Fibroblast of skin of right quadriceps (primary cell): Measurements from ENCODE around the gene APBB2.

ENCODE experiments used
- DNase-seq: peaks from one replicate; pipeline ENCODE4 v3.0.0-alpha.2; 2013

APBB2 gene

DNA sequence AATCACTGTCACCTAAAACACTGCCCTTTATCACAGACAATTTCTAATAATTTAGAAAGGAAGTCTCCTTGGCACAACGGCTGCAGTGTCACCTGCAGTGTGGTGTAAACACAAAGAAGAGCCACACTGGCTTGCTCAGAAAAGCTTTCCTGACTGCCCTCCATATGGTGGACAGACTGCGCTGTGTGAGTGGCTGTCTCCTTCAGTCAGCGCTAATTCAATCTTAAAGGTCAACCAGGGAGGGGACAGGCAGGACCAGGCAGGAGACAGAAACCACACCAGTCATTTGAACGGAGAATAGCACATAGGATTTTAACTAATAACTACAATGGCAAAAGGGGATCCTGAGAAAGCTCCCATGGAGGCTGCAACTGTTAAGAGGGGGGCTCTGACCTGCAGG is 332.5 kb downstream of the APBB2 start:
- DNase-seq = no peak

DNA sequence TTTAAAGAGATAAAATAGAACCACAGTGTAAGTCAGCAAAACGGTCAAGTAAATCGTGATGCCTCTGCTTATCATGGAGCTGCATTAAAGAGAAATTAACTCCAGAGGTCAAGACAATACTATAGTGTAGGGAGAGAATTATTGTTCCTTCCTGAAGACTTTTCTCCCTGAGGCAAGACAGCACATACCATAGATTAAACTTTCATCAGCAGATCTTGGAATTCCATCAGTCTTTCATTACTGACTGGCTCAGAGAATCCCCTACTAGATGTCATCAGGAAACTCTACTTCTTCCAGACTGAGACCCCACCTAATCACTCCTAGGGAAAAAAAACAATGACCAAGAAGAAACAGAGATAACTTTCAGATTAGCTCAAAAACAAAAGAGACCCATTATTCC is 333.2 kb downstream of the APBB2 start:
- no peak for DNase-seq

DNA sequence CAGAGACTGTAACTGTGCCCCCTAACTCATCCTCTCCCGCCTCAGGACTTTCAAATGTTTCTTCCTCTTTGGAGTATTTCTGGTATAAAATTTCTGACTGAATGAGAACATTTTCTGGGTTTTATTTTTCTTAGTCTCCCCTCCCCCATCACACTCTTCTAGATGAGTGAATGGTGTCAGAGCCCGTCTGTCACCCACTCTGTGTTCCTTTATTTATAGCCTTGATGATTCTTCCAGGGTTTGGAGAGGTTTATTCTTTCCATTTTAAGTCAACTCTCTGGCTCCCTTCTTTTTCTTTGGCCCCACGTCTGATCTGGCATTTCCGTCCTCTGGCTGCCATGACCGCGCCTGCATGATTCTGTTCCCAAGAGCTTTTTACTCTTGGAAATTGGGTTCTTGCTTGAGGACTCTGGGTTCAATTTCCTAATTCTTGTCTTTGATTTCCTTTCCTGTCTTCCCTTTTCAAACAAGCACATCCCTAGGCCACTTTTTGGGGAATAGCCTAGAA is 335.7 kb downstream of the APBB2 start:
- DNase-seq = no peak

DNA sequence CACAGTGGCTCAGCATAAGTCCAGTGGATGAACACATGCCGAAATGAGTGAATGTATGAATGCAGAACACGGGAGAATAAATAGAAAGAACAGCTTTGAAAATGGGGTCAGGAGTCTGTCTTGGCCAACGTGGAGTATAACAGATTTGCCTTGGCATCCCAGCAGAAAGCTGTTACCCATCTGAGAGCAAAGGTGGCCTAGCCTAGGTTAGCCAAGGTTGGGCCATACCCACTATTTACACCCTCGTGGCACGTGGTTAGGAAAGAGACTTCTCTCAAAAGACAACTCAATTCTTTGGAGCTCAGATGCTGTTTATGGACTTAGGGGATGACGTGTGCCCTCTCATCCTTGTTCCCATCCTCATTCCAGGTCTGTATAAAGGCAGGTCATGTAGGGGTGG is 337.3 kb downstream of the APBB2 start:
- DNase-seq = no peak

DNA sequence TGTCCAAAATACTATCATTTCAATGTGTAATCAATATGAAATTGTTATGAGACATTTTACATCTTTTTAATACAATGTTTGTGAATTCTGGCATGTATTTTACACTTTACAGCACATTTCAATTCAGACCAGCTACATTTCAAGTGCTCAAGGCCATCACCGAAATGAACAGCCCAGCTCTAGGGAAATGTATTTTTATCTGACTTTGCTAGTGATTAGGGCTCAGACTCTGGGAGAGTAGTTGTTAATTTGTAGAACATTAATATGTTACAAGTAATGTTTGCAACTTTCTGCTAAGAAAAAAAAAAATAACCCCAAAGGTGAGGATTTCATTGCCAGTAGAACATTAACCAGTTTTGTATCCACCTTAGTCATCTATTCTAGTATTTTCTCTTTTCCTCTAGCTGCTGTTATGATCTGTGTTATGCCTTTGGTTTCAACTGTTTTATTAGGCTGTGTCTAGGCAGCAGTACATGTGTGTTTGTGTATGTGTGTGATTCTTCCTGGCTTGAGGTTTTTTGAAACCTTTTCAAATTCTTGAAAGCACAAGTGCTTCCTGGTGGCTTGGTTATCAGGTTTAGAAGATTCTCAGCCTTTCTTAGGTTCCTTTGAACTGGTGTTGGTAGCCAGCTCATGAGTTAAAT is 338.7 kb downstream of the APBB2 start:
- no peak for DNase-seq

DNA sequence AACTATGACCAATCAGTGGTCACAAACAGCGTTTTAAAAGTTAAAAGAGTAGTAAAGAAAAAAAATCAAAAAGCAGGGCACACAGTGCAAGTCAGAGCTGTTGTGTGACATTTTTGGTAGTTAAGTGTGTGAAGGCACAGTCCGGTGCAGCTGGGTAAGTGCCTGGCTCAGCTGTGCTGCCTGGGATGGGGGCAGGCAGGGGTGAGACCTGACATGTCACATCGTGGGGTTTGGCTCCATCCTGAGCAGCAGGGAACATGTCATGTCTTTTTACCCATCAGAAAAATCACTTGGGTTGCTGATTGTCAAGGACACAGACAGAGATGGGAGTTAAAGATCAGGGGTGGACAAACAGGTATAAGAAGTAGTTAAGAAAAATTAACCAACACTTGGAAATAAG is 339.4 kb downstream of the APBB2 start:
- no peak for DNase-seq

DNA sequence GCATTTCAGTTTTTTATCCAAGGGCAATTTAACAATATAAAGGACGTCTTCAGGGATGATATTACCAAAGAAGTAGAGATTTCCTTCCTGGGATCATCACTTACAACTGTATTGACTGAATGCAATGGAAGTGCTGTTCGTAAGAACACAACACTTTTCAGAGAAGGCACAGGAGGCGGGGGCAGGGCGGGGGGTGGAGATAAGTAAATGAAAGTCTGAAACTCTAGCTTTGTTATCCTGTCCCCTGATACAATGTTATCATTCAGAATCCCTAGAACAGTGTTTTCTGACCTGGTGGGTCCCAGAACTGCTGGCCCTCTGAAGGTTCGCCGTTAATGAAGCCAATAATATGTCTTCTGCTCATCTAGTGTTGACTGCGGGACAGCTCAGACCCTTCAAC is 340.0 kb downstream of the APBB2 start:
- DNase-seq = no peak

DNA sequence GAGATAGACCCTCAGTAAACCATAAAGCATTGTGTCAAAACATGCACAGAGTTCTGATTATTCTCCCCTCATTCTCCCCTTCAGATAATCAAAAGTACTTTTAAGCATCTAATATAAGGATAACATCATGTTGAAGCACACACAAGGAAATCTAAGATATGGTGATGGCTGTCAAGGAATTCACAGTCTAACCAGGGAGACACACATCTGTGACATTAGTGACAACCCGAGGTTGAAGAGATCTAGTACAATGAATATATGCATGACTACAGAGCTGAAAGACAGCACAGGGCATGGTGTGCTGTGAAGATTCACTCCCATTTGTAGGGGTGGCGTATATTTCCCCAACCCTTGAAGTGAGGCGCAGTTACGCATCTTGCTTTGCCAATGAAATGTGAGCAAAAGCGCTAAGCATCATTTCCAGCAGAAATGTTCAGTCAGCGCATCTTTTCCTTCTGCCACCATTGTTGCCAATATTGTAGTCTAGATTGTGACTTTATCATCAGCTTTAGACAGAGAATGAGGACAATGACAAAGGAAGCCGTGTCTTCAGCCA is 342.6 kb downstream of the APBB2 start:
- DNase-seq = no peak

DNA sequence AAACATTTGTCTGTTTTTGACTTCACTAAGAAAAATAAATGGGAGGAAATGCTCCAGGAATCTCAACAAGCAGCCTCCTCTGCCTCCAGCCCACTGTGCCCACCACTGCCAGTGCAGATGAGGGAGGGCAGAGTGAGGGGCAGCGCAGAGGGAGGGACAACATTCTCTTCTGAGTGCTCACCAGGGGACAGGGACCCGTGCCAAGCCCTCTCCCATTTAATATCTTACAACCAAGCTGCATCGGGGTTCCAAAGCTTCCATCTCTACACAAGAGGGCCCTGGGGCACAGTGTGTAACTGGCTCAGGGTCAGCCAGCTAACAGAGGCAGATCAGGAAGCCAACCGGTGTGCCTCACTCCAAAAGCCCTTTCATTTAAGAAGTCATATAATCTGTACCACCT is 344.2 kb downstream of the APBB2 start:
- DNase-seq = no peak

DNA sequence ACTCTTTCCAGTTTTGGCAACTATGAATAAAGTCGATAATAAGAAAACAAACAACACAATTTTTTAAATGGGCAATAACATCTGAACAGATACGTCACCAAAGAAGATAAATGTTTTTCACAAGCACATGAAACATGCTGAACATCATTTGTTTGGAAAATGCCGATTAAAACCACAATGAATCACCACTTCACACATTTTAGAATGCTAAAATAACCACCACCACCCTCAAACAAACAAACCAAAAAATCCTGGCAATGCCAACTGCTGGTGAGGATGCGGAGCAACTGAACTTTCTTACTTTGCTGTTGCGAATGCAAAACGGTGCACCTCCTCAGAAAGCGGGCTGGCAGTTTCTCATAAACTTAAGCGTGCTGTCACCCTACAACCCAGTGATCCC is 348.6 kb downstream of the APBB2 start:
- DNase-seq = peak; percentile 9

DNA sequence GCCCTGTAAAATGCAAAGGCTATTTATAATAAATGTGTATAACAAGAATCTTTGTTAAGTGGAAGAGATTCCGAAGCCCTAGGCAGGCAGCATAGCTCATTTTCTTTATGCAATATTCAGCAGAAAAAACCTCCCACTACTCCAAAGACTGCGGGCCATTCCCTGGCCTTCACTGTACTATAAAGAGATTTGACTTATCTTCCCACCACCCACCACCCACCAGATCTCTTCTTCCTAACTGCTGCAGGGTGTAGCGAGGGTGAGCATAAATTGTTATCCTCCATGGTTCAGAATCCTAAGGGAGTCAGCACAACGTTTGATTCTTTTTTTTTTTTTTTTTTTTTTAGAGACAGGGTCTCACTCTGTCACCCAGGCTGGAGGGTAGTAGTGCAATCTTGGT is 349.8 kb downstream of the APBB2 start:
- DNase-seq = no peak

DNA sequence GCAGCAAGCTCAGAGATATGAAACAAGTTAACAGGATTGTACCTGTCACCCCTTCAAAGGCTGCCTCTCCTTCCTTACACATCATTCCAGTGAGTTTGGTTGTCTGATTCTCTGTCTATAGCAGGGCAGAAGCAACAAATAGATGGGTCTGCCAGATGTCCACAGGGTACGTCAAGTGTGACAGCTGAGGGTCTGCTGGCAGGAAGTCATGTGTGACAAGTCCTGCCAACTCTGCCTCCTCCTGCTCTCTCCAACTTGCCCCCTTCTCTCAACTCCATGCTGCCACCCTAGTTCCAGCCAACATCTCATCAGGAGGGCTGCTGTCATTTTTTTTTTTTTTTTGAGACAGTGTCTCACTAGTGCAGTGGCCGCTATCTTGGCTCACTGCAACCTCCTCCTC is 355.4 kb downstream of the APBB2 start:
- no peak for DNase-seq

DNA sequence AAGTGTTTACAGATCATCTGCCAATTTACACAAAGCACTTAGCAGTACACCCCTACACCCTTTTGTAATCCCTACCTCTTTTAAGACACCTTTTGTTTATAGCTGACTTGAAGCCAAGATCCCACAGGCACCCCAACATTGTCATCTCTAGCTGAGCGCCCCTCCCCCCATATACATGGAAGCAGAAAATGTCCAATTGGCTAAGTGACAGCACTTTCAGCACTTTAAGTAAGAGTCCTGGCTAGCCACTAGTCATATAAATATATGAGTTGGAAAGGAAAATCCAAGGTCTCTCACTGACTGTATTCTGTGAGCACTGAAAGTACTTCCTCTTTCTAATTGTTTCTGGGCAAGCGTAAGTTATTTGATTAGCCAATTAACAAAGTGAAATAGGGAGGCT is 356.4 kb downstream of the APBB2 start:
- DNase-seq = no peak

DNA sequence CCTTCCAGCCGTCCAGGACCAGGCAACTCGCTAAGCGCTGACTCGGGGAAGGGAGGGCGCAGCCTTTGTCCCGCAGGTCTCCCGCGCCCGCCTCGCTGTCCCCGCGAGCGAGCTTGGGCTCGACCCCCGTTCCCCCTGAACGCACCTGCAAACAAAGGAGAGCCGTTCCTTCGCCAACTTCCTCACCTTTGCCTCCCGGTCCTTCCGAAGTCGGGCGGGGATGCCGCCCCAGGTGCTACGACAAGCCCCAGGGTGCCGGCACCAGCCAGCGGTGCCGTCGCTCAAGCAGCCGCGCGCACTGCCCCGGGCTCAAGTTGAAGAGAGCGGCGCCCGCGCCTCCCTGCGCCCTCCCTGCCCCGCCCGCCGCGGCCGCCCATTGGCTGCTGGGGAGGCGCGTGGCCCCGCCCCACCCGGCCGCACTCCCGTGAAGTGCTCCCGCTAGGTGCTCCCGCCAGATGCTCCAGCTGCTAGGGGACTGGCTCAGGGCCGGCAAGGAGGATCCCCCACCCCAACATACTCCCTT is 357.4 kb downstream of the APBB2 start:
- DNase-seq = peak; percentile 64

DNA sequence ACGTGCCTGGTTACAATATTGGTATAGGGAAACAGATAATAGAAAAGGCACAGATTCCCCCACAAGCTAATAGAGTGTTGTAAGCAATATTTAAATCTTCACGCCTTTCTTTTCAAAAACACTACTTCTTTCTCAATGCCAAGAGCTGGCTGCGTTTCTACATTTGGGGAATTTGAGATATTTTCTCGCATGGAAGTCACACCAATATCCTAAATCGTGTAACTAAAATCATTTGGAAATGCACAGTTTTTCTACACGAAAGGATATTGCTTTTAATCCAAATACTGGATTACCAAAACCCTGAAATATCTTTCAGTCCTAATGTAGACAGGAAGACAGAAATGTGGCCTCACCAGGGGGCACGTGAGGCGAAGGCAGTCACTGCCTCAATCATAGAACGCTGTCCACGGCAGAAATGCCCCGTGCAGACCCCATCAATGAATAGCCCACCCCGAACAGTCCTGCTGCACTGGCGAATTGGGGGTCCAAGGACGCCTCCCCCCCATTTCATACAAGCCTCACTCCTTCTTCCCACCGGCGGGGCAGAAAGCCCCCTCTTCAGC is 358.0 kb downstream of the APBB2 start:
- no peak for DNase-seq

DNA sequence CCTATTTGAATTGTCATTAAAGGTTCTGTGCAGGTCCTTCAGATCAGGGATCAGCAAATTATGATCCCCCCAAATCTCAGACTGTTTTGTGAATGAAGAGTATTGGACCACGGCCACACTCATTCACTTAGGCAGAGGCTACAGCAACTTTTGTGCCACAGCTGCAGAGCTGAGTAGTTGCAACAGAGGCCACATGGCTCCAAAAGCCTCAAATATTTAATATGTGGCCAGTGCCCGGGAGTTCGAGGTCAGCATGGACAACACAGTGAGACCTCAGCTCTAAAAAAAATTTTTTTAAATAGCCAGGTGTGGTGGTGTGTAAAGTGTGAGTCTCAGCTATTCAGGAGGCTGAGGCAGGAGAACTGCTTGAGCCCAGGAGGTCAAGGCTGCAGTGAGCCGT is 363.8 kb downstream of the APBB2 start:
- no peak for DNase-seq

DNA sequence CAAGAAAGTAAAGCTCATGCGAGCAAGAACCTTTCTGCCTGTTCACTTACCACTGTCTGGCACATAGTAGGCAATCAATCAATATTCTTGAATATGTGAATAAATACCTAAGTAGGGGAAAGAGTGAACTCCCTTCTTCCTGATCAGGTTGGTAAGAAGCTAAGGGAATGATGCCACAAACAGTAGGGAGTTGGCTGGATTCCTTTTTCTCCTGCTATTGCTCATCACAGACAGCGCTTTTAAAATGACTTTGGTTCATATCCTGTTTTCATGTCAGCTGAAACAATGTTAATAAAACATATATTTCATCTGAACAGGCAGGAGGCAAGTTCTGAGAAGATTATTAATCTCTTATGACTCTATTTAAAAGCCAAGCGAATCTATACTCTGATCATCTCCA is 365.4 kb downstream of the APBB2 start:
- DNase-seq = peak; percentile 24

DNA sequence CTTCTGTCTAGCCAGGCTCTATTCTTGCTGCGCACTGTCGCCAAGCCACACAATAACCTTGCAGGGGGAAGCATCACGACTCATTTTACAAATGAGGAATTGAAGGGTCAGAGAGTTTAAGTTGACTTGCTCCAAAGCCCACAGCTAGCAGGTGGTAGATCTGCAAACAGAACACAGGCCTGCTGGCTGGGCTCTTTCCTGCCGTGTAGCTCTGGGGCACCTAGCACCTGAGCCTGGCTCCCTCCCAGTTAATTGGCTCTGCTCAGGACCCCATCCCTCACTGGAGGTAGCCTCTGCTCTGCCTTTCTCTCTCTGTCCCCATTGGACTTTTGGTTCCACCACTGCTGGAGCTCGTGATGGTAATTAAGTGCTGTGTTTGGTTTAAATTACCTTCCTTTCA is 366.1 kb downstream of the APBB2 start:
- no peak for DNase-seq

DNA sequence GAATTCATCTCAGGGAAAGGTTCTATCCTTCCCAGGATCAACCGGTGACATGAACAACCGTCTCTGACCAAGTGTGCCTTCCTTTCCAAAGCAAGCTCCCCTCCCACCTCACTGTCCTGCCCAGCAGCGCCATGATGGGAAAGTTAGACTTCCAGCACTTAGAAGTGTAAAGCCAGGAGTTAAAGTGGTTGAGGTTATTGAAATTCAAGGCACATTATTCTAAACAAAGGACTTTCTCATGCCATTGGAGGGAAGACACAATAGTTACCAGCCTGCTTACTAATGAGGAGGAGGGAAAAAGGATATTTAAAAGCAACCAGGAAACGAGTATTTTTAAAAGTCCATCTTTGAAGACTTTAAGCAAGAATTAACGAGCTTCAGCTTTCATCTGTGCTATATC is 367.8 kb downstream of the APBB2 start:
- DNase-seq = no peak

DNA sequence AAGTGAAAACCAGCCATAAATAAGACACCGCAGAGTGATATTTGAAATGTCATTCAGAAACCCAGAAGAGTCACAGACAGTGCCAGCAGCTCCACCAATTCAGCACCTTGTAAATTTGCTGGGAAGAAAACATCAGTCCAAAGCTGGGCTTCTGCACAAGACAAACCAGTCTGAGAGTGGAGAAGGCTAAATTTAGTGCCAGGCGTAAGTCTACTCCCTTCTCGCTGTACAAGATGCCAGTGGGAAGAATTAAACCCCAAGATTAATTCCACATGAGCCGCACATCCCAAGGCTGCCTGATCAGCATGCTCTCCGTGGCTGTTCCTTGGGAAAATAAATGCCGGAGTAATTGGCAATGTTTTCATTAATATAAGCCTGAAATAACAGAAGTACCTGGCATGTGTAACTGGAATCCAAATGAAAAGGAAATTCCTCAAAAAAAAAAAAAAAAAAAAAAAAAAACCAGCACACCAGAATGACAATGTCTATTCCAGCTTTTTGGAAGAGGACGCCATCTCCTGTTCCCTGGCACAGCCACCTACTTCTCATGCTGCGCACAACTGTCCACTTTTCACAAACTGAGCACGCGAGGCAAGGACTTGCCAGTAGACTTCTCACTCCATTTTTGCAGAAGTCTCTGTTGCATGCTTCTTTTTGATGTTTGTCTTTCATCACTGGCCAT is 369.0 kb downstream of the APBB2 start:
- peak; percentile 36 for DNase-seq

DNA sequence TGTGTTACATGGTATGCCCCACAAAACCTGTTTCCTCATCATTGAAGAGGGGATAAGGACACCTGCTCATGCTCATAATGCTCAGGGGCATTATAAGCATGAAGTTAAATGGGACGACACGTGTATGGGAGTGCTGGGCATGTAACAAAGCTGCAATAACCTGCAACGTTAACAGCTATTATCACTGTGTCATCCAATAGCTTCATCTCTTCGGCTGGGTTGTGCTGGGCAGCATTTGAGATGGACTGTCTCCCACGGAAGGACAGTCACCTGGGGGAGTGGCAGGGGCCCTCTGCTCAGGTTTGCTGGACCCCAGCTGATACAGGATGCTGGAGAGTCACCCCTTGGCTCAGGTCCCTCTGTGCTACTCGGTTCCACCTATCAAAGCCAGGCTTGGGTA is 370.1 kb downstream of the APBB2 start:
- no peak for DNase-seq

DNA sequence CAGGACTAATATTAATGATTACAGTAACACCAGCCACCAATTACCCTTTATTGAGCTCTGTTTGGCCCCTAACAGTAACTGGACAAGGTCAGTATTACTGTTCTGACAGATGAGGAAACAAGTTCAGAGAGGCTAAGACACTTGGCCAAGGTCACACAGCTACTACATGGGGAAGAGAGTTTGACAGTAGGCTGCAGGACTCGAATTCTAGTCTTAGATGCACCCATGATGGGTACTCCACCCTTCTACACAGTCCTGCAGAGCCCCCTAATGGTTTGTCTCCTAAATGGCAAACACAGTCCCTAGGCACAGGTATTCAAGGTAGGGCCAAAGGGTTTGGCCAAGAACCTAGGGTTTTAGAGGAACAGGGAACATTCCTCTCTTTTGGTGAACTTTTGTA is 370.6 kb downstream of the APBB2 start:
- no peak for DNase-seq

DNA sequence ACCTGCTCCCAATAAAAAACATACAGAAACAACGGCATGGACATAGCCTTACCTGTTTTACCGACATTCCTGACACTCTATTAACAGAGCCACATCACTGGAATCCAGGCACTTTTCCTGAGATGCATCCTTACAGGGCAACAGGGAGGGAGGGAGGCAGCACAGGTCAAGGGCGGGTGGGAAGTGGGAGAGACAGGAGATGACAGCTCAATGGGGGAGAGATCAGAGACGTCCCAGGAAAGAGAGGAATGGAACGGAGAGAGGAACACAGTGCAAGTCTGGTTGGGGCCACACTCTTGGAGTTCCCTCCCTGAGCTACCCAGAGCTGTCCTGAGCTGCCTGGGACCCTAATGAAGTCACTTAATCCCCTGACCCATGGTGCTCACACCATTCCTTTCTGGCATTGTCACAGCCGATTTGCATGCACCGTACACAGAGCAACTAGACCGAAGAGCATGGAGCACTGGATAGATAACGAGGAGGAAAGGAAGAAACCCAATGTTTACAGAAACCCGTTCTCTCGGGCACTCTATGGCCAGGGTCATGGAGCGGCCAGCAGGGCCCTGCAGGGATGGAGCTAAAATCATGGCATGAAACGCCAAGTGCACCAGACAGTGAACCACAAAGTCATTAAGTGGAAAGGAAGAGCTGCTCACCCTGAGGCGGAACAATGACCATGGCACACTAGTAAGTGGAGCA is 371.5 kb downstream of the APBB2 start:
- DNase-seq = no peak
